ENCODE measurements around the gene FOXF2. TPM values are rescaled to one million over a fixed set of nuclear protein-coding genes. Genes with fewer than 3 reads are reported as not detected.

FOXF2 gene
- total and polyA plus RNA-seq, 10 of the 15 experiments (the other 5 are each of a cell fraction or from before 2014, with no cell fraction given), result not detected

GRCh38 chr6:1442929-1443328, 53.6 kb downstream of the FOXF2 start (continued):
- no peak for TF ChIP-seq REST (IDR thresholded peaks at IDR 0.05; ENCODE audit: low read depth, low read length)
- TF ChIP-seq NR2C1 (IDR thresholded peaks at IDR 0.05), result no peak
- TF ChIP-seq ELK1 (IDR thresholded peaks at IDR 0.05; ENCODE audit: low read depth, low read length), result no peak
- no peak for TF ChIP-seq ZZZ3 (IDR thresholded peaks at IDR 0.05; ENCODE audit: control insufficient read depth, insufficient read length, low read depth)
- TF ChIP-seq, protein P1, sequence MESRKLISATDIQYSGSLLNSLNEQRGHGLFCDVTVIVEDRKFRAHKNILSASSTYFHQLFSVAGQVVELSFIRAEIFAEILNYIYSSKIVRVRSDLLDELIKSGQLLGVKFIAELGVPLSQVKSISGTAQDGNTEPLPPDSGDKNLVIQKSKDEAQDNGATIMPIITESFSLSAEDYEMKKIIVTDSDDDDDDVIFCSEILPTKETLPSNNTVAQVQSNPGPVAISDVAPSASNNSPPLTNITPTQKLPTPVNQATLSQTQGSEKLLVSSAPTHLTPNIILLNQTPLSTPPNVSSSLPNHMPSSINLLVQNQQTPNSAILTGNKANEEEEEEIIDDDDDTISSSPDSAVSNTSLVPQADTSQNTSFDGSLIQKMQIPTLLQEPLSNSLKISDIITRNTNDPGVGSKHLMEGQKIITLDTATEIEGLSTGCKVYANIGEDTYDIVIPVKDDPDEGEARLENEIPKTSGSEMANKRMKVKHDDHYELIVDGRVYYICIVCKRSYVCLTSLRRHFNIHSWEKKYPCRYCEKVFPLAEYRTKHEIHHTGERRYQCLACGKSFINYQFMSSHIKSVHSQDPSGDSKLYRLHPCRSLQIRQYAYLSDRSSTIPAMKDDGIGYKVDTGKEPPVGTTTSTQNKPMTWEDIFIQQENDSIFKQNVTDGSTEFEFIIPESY (IDR thresholded peaks at IDR 0.05), result no peak
- no peak for TF ChIP-seq POLR2A (IDR thresholded peaks at IDR 0.05; ENCODE audit: low read depth, low read length)
- no peak for TF ChIP-seq FOXK2 (IDR thresholded peaks at IDR 0.05)

Small RNAs within 50 kb of the gene (microRNA-seq; reads per million reads assigned to microRNA genes)
- not detected for gene MIR6720

Small RNAs within 50 kb of the gene (small RNA-seq; reads per million reads assigned to genes)
- gene MIR6720, result not detected

Other genes starting within 250 kb of the FOXF2 start
- gene FOXQ1, start 77.5 kb upstream of the FOXF2 start, total RNA-seq (2014; rRNA removed), result not detected in 2 replicates
- not detected in 2 replicates for gene FOXQ1, start 77.5 kb upstream of the FOXF2 start, total RNA-seq (2014; rRNA removed; fragmentation: Illumina TruSeq; extraction: Trizol)
- gene FOXQ1, start 77.5 kb upstream of the FOXF2 start, total RNA-seq (2021), result 0.08 TPM in 1 of 2 replicates, not detected in the other
- not detected in 2 replicates for gene FOXQ1, start 77.5 kb upstream of the FOXF2 start, polyA plus RNA-seq (2011; rRNA removed)
- not detected in 2 replicates for gene FOXQ1, start 77.5 kb upstream of the FOXF2 start, polyA plus RNA-seq (2014; fragmentation: Illumina TruSeq; extraction: Trizol)
- gene FOXQ1, start 77.5 kb upstream of the FOXF2 start, polyA plus RNA-seq (2014; fragmentation: Nextera tagmentation; extraction: Ambion mirVana), result not detected
- gene FOXQ1, start 77.5 kb upstream of the FOXF2 start, polyA plus RNA-seq (2014; rRNA removed), result not detected in 2 replicates
- not detected for gene FOXQ1, start 77.5 kb upstream of the FOXF2 start, polyA plus RNA-seq (2016; fragmentation: Nextera tagmentation; extraction: Ambion mirVana)
- gene FOXC1, start 220.3 kb downstream of the FOXF2 start, total RNA-seq (2014; rRNA removed), result 0.38 and 0.51 TPM in 2 replicates
- gene FOXC1, start 220.3 kb downstream of the FOXF2 start, total RNA-seq (2014; rRNA removed; fragmentation: Illumina TruSeq; extraction: Trizol), result 0.37 and 0.45 TPM in 2 replicates
- gene FOXC1, start 220.3 kb downstream of the FOXF2 start, total RNA-seq (2021), result 1.5 and 1.7 TPM in 2 replicates
- gene FOXC1, start 220.3 kb downstream of the FOXF2 start, polyA plus RNA-seq (2011; rRNA removed), result 0.17 and 0.26 TPM in 2 replicates
- 0.81 and 0.97 TPM in 2 replicates for gene FOXC1, start 220.3 kb downstream of the FOXF2 start, polyA plus RNA-seq (2014; fragmentation: Illumina TruSeq; extraction: Trizol)
- under 1 TPM; 0.13 to 0.26 TPM for gene FOXC1, start 220.3 kb downstream of the FOXF2 start, polyA plus RNA-seq (2014; fragmentation: Nextera tagmentation; extraction: Ambion mirVana)
- gene FOXC1, start 220.3 kb downstream of the FOXF2 start, polyA plus RNA-seq (2014; rRNA removed), result 0.60 and 0.94 TPM in 2 replicates
- not detected for gene FOXC1, start 220.3 kb downstream of the FOXF2 start, polyA plus RNA-seq (2016; fragmentation: Nextera tagmentation; extraction: Ambion mirVana)